Mesenchymal stem cell (in vitro differentiated cells and primary cell): ENCODE results near the gene UHMK1. TPM values are rescaled to one million over a fixed set of nuclear protein-coding genes. Genes with fewer than 3 reads are reported as not detected.
A peak's percentile ranks its signal among the peaks of the same experiment; 100 is the strongest.
"Not testable (repeated sequence)": the region's sequence is repeated elsewhere in the genome, so short reads cannot be mapped to it uniquely, and the experiment has no call there.

ENCODE experiments used
- DNase-seq: peaks from one replicate; pipeline ENCODE4 v3.0.0-alpha.2; 2013
- H2AFZ ChIP-seq: one replicate; pipeline ENCODE4 v1.6.1; 2013; ENCODE audit warnings: low read depth, mild to moderate bottlenecking, control low read depth, inconsistent platforms, low read length, moderate library complexity
- H2AK5ac ChIP-seq: 2 replicates; pipeline ENCODE4 v1.6.1; 2013; ENCODE audit warnings: low read length, moderate library complexity, mild to moderate bottlenecking, inconsistent platforms; ENCODE audit not compliant: severe bottlenecking
- H2BK120ac ChIP-seq: one replicate; pipeline ENCODE4 v1.6.1; 2013; ENCODE audit warnings: low read depth, mild to moderate bottlenecking, inconsistent platforms, low read length, moderate library complexity
- H2BK12ac ChIP-seq, 2 experiments: one replicate each; pipeline ENCODE4 v1.6.1; 2013; ENCODE audit warnings: inconsistent platforms in 2 of 2, low read length in 2 of 2, mild to moderate bottlenecking in 2 of 2, moderate library complexity in 2 of 2, control low read depth in 1 of 2
- H2BK15ac ChIP-seq: one replicate; pipeline ENCODE4 v1.6.1; 2013; ENCODE audit warnings: mild to moderate bottlenecking, low read depth, inconsistent platforms; ENCODE audit not compliant: poor library complexity, severe bottlenecking
- H2BK5ac ChIP-seq: 2 replicates; pipeline ENCODE4 v1.6.1; 2013; ENCODE audit warnings: low read depth, mild to moderate bottlenecking, low read length, control low read depth, inconsistent platforms; ENCODE audit not compliant: poor library complexity, severe bottlenecking
- H3K14ac ChIP-seq, 2 experiments: one replicate each; pipeline ENCODE4 v1.6.1; 2013; ENCODE audit warnings: inconsistent platforms in 2 of 2, low read length in 2 of 2, control low read depth in 1 of 2, mild to moderate bottlenecking in 1 of 2, moderate library complexity in 1 of 2
- H3K18ac ChIP-seq, 2 experiments: one replicate each; pipeline ENCODE4 v1.6.1; 2013; ENCODE audit warnings: inconsistent platforms in 2 of 2, low read length in 2 of 2, control low read depth in 1 of 2, low read depth in 1 of 2, mild to moderate bottlenecking in 1 of 2
- H3K23ac ChIP-seq, 2 experiments: one replicate each; pipeline ENCODE4 v1.6.1; 2013; ENCODE audit warnings: inconsistent platforms in 2 of 2, low read length in 2 of 2, mild to moderate bottlenecking in 2 of 2, moderate library complexity in 2 of 2, control low read depth in 1 of 2
- H3K27ac ChIP-seq: 2 replicates; pipeline ENCODE4 v1.5.1; 2013; ENCODE audit warnings: mild to moderate bottlenecking, moderate library complexity, low read length, control low read depth, inconsistent platforms; ENCODE audit not compliant: poor library complexity, severe bottlenecking
- H3K27me3 ChIP-seq, 2 experiments: 2 replicates each; pipeline versions ENCODE4 v1.6.1 to v1.7.0; 2013; ENCODE audit warnings: low read length in 2 of 2, mild to moderate bottlenecking in 2 of 2, moderate library complexity in 2 of 2, control low read depth in 1 of 2, inconsistent platforms in 1 of 2; ENCODE audit not compliant: control insufficient read depth in 1 of 2, insufficient read depth in 1 of 2
- H3K36me3 ChIP-seq, 2 experiments: 2 replicates each; pipeline versions ENCODE4 v1.6.1 to v1.7.0; 2013; ENCODE audit warnings: low read length in 2 of 2, control low read depth in 1 of 2, inconsistent platforms in 1 of 2, low read depth in 1 of 2, mild to moderate bottlenecking in 1 of 2; ENCODE audit not compliant: insufficient read depth in 2 of 2, control insufficient read depth in 1 of 2
- H3K4ac ChIP-seq, 2 experiments: one replicate each; pipeline ENCODE4 v1.6.1; 2013; ENCODE audit warnings: inconsistent platforms in 2 of 2, low read length in 2 of 2, mild to moderate bottlenecking in 2 of 2, moderate library complexity in 2 of 2, control low read depth in 1 of 2, low read depth in 1 of 2
- H3K4me1 ChIP-seq: 2 replicates; pipeline ENCODE4 v1.6.1; 2013; ENCODE audit warnings: low read depth, low read length, control low read depth; ENCODE audit not compliant: control insufficient read depth, insufficient read depth
- H3K4me2 ChIP-seq: 2 replicates; pipeline ENCODE4 v1.6.1; 2013; ENCODE audit warnings: low read length, mild to moderate bottlenecking, inconsistent platforms; ENCODE audit not compliant: poor library complexity, severe bottlenecking
- H3K4me3 ChIP-seq, 2 experiments: 2 replicates each; pipeline versions ENCODE4 v1.5.1 to v1.7.0; 2013; ENCODE audit warnings: low read length in 2 of 2, mild to moderate bottlenecking in 2 of 2, control low read depth in 1 of 2, low read depth in 1 of 2; ENCODE audit not compliant: insufficient read depth in 1 of 2
- H3K79me1 ChIP-seq: replicated peaks from 2 replicates; pipeline ENCODE4 v1.6.1; 2013; ENCODE audit warnings: mild to moderate bottlenecking, control low read depth, low read length, inconsistent platforms; ENCODE audit not compliant: poor library complexity, severe bottlenecking
- H3K9ac ChIP-seq: 2 replicates; pipeline ENCODE4 v1.7.0; 2013; ENCODE audit warnings: mild to moderate bottlenecking, low read length, moderate library complexity
- H3K9me3 ChIP-seq: 2 replicates; pipeline ENCODE4 v1.7.0; 2013; ENCODE audit warnings: mild to moderate bottlenecking, low read length; ENCODE audit not compliant: control insufficient read depth
- H4K8ac ChIP-seq: one replicate; pipeline ENCODE4 v1.6.1; 2013; ENCODE audit warnings: inconsistent platforms, mild to moderate bottlenecking, low read length, moderate library complexity
- H4K91ac ChIP-seq: one replicate; pipeline ENCODE4 v1.6.1; 2013; ENCODE audit warnings: mild to moderate bottlenecking, low read length, inconsistent platforms
- WGBS: methylation state at CpG from one replicate; pipeline ENCODE4 v1.1.7; 2013; ENCODE audit warnings: mixed read lengths; 5-methylcytosine and 5-hydroxymethylcytosine counted together
- polyA plus RNA-seq, 2 experiments: library from polyadenylated mRNA; stranded (reverse); fragments of 200-250 nt; gene quantifications; one replicate each; pipeline ENCODE4 v1.2.3, GENCODE V29; 2013

UHMK1 gene, protein sequence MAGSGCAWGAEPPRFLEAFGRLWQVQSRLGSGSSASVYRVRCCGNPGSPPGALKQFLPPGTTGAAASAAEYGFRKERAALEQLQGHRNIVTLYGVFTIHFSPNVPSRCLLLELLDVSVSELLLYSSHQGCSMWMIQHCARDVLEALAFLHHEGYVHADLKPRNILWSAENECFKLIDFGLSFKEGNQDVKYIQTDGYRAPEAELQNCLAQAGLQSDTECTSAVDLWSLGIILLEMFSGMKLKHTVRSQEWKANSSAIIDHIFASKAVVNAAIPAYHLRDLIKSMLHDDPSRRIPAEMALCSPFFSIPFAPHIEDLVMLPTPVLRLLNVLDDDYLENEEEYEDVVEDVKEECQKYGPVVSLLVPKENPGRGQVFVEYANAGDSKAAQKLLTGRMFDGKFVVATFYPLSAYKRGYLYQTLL
- 15.3 TPM for polyA plus RNA-seq (2013, experiment 1 of 2)
- 15.3 TPM for polyA plus RNA-seq (2013, experiment 2 of 2)

DNA sequence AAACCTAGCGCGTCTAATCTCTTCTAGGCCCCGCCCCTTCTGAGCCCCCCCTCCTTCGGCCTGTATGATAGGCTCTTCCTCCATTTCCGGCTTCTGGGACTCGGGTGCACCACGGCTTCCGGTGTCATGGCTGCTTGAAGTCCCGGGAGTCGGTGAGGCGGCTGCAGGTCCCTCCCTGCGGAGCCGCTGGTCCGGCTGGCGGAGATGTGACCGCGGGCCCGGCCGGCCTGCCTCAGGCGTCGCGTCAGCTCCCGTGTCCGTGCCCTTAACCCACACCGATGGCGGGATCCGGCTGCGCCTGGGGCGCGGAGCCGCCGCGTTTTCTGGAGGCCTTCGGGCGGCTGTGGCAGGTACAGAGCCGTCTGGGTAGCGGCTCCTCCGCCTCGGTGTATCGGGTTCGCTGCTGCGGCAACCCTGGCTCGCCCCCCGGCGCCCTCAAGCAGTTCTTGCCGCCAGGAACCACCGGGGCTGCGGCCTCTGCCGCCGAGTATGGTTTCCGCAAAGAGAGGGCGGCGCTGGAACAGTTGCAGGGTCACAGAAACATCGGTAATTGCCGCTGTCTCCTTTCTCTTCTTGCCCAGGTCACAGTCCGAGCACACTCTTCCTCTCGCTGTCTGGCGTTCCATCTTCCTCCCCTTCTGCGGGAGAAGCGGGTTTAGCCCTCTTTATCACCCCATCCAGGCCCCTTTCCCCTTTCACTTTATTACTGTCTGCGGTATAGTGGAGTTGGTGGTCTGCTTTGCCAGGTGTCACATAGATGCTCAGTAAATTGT lies at the start of gene UHMK1:
Gene UHMK1, plus strand, starts transcription at position 96 of the 773 bp plus-strand sequence. Its CDS starts 183 bp downstream, at position 279.
- peak within 1 kb of the TSS; percentile 91 to 100 for H3K18ac ChIP-seq
- no peak within 1 kb of the TSS for H3K27ac ChIP-seq
- no peak within 1 kb of the TSS for H2BK120ac ChIP-seq
- DNase-seq, result peak; percentile 94
- peak within 1 kb of the TSS; percentile 37 to 92 for H3K4ac ChIP-seq
- H2BK12ac ChIP-seq, result no peak within 1 kb of the TSS
- no peak within 1 kb of the TSS for H2BK5ac ChIP-seq
- H3K23ac ChIP-seq, result peak within 1 kb of the TSS in 1 of 2 experiments; percentile 87
- peak within 1 kb of the TSS; percentile 99 for H4K8ac ChIP-seq
- peak within 1 kb of the TSS; percentile 36 for H4K91ac ChIP-seq
- peak within 1 kb of the TSS; percentile 60 for H2BK15ac ChIP-seq
- peak within 1 kb of the TSS; percentile 62 for H3K4me2 ChIP-seq
- peaks cover 7 to 31% of the 10 kb centered on the region in 2 experiments for H3K36me3 ChIP-seq
- H2AFZ ChIP-seq, result peak within 1 kb of the TSS; percentile 90
- peaks cover 3% of the 10 kb centered on the region for H3K4me1 ChIP-seq
- under 1% methylated on average over 56 of the region's 61 CpGs for WGBS
- H2AK5ac ChIP-seq, result no peak within 1 kb of the TSS
- H3K14ac ChIP-seq, result peak within 1 kb of the TSS in 1 of 2 experiments; percentile 94
- no peaks in the 10 kb centered on the region for H3K9me3 ChIP-seq
- H3K27me3 ChIP-seq, result peaks cover 0 to 7% of the 10 kb centered on the region in 2 experiments
- H3K79me1 ChIP-seq, result peaks cover 5% of the 10 kb centered on the region
- H3K4me3 ChIP-seq, result peak within 1 kb of the TSS; percentile 94 to 100
- peak within 1 kb of the TSS; percentile 96 for H3K9ac ChIP-seq

- H3K27ac ChIP-seq, DNase-seq, H2BK12ac ChIP-seq, H3K9ac ChIP-seq, H2BK5ac ChIP-seq, H4K8ac ChIP-seq, H3K18ac ChIP-seq, H2BK15ac ChIP-seq, H3K4me1 ChIP-seq, H3K36me3 ChIP-seq, H3K23ac ChIP-seq, H3K14ac ChIP-seq, H2AFZ ChIP-seq, H3K4me2 ChIP-seq, H2AK5ac ChIP-seq, H4K91ac ChIP-seq, H3K79me1 ChIP-seq, H3K9me3 ChIP-seq, H3K4me3 ChIP-seq, H2BK120ac ChIP-seq, H3K27me3 ChIP-seq, H3K4ac ChIP-seq: not testable (repeated sequence)
- WGBS, result no CpG with 5 or more reads among the region's 3 CpGs
Measured at GRCh38 chr1:162454361-162454760, 43.3 kb upstream of the UHMK1 start.

DNA sequence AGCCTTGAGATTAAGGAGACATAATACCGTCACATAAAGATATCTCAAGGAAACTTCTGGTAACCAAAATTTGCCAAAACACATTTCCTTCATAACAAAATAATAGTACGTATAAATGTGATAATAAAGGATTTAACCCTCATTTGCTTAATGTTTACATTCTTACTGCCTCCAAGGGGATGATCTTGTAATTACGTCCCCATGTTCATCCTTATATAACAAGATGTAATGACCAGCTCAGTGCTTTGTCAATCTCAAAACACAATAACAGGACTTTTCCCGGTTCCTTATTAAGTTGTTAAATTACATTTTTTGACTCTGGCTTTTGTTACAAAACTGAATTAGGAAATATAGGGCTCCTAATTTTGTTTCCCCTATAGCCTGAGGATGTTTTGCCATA lies 41.3 kb upstream of the UHMK1 start:
- H3K79me1 ChIP-seq, result no peaks in the 10 kb centered on the region
- no peak overlapping the region for H2BK12ac ChIP-seq
- H3K27me3 ChIP-seq, result no peaks in the 10 kb centered on the region
- no peak overlapping the region for H4K8ac ChIP-seq
- H2BK15ac ChIP-seq, result no peak overlapping the region
- H3K4me3 ChIP-seq, result no peak overlapping the region
- H3K36me3 ChIP-seq, result no peaks in the 10 kb centered on the region
- no peak overlapping the region for H2AK5ac ChIP-seq
- H3K14ac ChIP-seq, result no peak overlapping the region
- H3K4me1 ChIP-seq, result no peaks in the 10 kb centered on the region
- H2BK5ac ChIP-seq, result no peak overlapping the region
- no peak overlapping the region for H3K4me2 ChIP-seq
- no peak overlapping the region for H3K27ac ChIP-seq
- no peak overlapping the region for H3K18ac ChIP-seq
- 100% methylated on average over 1 of the region's 4 CpGs for WGBS
- no peak overlapping the region for H3K9ac ChIP-seq
- no peak overlapping the region for H4K91ac ChIP-seq
- no peaks in the 10 kb centered on the region for H3K9me3 ChIP-seq
- H2AFZ ChIP-seq, result no peak overlapping the region
- no peak overlapping the region for H3K23ac ChIP-seq
- H3K4ac ChIP-seq, result no peak overlapping the region
- no peak overlapping the region for H2BK120ac ChIP-seq
- DNase-seq, result no peak

- H3K9me3 ChIP-seq, result no peaks in the 10 kb centered on the region
- no peak overlapping the region for H3K4me3 ChIP-seq
- WGBS, result no CpG with 5 or more reads among the region's 5 CpGs
- no peak overlapping the region for H2BK120ac ChIP-seq
- no peak overlapping the region for H3K23ac ChIP-seq
- no peak overlapping the region for H3K4ac ChIP-seq
- DNase-seq, result no peak
- H3K36me3 ChIP-seq, result no peaks in the 10 kb centered on the region
- H4K8ac ChIP-seq, result no peak overlapping the region
- H2AFZ ChIP-seq, result no peak overlapping the region
- H3K27me3 ChIP-seq, result peaks cover under 1 to 3% of the 10 kb centered on the region in 2 experiments
- H3K14ac ChIP-seq, result no peak overlapping the region
- H3K79me1 ChIP-seq, result no peaks in the 10 kb centered on the region
- H2BK12ac ChIP-seq, result no peak overlapping the region
- no peak overlapping the region for H3K4me2 ChIP-seq
- no peak overlapping the region for H4K91ac ChIP-seq
- no peak overlapping the region for H2BK5ac ChIP-seq
- no peak overlapping the region for H3K18ac ChIP-seq
- H3K4me1 ChIP-seq, result no peaks in the 10 kb centered on the region
- no peak overlapping the region for H2BK15ac ChIP-seq
- H3K27ac ChIP-seq, result no peak overlapping the region
- no peak overlapping the region for H3K9ac ChIP-seq
- no peak overlapping the region for H2AK5ac ChIP-seq
Measured at GRCh38 chr1:162458236-162458635, 39.4 kb upstream of the UHMK1 start.
